CMK (cell line): ENCODE measurements around the gene HAUS3.
"Not testable (repeated sequence)": the region's sequence is repeated elsewhere in the genome, so short reads cannot be mapped to it uniquely, and the experiment has no call there.

Experiments
- DNase-seq: peaks from one replicate; pipeline ENCODE4 v3.0.0-alpha.2; 2010; ENCODE audit warnings: low read depth

Gene HAUS3

DNA sequence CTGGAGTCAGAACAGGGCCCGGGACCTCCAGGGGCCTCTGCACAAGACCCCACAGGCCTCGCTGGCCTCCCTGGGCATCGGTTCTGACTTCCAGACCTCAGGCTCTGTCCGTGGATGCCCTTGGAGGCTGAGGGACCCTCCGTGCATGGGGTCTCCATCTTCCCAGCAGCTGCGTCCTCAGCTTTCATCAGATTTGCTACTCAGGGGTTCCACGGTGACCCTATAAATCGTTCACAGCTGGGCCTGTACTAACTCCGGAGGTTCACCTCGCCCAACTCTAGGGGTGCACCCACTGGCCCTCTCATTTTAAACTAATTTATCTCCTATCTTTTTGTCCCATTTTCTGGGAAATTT is 33.1 kb upstream of the HAUS3 start:
- not testable (repeated sequence) for DNase-seq

GRCh38 chr4:2274320-2275043 is 32.6 kb upstream of the HAUS3 start:
- no peak for DNase-seq

DNA sequence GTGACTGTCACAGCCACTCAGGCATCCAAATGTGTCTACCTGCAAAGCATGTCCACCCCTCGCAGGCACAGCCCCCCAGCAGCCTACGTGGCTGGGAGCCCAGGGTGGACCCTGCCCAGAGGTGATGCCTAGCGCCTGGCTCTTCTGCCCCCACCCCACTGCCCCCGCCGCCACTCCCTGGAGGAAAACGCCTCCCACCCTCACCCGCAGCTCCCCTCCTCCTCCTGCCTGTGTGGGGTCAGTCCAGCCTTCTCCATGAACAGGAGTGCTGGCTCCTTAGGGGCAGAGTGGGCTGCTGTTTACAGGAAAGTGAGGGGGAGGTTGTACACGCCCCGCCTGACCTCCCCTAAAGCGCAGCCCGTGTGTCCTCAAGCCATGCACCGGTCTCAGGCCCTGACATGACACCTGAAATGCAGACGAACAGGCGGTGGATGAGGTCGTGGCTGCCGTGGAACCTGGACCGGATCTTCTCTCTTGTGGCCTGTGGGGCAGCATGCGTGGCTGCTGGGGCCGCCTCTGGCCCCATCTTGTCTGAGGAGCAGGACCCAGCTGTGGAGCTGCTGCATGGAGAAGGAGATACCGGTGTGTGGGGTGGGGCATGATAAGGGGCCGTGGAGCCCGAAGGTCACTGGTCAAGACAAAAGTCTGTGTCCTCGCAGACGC is 31.9 kb upstream of the HAUS3 start:
- no peak for DNase-seq

DNA sequence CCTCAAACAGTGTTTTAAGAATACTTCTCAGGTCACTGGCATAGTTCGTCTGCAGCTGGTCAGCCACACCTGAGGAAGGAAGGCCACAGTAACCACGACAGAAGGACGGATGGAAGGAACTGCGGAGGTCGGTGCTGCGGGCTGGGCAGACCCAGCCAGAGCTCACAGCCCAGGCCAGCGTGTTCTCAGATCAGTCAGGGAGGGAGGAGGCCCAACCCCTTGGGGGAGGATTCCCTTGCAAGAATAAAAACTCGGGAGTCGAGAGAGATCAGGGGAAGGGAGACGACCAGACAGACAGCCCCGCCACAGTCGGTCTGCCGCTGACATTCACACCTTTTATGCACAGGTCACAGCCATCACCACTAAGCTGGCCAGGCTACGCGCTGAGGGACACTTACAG is 31.3 kb upstream of the HAUS3 start:
- no peak for DNase-seq

DNA sequence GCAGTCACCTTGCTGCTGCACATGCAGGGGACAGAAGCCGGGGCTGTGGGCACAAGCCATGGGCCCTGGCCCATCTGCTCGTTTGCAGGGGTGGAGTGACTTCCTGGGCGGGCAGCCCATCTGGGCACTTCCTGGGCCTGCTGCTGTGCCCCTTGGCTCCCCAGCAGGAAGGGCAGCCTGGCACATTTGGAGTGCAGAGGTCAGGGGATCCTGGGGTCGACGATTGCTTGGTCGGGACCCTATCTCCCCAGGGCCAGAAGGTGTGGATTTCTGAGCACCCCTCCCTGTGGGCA is 30.9 kb upstream of the HAUS3 start:
- no peak for DNase-seq

DNA sequence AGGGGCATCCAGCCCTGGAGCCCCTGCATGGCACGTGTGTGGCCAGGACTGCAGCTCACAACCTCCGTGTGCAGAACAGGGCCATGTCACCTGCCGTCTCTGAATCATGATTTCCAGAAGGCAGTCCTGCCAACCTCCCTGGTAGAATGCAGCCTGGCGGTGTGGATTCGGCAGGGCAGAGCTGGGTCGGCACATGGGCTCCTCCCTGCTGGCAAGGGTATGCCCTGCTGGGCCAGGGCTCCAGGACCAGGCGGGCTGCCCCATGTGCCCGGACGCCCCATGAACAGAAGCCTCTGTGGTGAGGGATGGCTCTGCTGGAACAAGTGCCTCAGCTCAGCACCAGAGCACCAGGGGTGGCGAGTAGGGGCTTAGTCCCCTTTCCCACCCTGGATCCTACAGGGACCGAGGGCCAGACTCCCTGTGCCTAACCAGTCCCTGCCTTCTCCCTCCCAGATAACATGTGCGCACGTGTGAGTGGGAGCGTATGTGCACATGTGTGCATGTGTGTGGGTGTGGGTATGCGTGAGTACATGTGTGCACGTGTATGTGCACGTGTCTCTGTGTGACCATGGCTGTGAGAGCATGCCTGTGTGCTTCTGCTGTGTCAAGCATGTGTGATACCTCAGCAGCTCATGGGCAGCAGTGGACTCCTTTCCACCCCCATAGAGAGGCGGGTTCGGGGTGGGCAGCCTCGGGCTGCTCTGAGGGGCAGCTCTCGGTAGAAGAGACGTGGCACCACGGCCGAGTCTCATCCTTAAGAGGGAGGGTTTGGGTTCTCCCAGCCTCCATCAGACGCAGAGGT is 30.3 kb upstream of the HAUS3 start:
- no peak for DNase-seq

GRCh38 chr4:2271279-2272025 is 29.5 kb upstream of the HAUS3 start:
- no peak for DNase-seq

DNA sequence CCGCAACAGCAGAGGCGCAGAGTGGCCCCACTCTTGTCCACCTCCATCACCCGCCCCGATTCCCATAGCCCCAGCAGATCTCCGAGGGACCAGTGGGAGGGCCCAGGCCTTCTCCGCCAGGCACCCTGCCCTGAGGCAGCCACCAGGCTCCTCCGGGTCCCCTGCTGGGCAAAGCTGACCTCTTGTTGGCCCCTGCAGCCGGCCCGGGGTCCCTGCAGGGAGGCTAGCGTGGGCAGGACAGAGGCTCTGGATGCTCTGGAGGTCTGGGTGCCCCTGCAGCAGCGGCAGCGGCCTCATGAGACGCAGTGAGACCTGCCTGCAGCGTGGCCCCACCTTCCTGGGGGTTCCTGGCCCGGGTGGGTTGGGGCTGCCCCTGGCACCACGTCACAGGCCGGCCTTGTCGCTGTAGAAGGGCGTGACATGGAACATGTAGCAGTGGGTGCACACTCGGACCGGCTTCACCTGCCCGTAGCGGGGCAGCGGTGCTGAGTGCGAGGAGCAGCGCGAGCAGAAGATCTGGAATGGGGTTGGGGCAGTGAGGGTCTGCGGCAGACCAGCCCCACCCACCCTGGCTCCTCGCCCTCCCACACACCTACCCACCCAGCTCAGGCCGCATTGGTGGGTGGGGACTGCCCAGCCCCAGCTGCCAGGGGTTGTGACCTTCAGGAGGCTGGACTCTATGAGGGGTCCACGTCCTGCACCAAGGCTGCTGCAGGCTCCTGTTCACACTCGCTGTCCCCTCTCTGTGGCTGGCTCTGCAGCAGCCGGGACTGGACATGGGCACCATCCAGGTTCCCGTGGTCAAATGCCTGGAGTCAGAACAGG is 28.6 kb upstream of the HAUS3 start:
- DNase-seq = no peak

GRCh38 chr4:2269618-2270163 is 27.8 kb upstream of the HAUS3 start:
- DNase-seq = no peak

DNA sequence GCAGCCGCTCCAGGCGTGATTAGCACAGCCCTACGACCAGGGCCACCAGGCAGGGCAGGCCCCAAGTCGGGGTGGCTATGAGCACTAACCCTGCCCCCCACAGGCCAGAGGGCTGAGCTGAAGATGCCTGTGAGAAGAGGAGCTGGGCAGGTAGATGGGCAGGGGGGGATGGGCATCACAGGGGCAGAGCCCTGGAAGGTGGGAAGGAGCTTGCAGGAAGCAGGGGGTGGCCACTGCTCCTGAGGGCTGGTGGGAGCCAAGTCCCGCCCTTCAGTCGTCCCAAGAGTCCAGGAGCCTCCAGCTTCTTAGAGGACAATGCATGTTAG is 27.2 kb upstream of the HAUS3 start:
- no peak for DNase-seq

DNA sequence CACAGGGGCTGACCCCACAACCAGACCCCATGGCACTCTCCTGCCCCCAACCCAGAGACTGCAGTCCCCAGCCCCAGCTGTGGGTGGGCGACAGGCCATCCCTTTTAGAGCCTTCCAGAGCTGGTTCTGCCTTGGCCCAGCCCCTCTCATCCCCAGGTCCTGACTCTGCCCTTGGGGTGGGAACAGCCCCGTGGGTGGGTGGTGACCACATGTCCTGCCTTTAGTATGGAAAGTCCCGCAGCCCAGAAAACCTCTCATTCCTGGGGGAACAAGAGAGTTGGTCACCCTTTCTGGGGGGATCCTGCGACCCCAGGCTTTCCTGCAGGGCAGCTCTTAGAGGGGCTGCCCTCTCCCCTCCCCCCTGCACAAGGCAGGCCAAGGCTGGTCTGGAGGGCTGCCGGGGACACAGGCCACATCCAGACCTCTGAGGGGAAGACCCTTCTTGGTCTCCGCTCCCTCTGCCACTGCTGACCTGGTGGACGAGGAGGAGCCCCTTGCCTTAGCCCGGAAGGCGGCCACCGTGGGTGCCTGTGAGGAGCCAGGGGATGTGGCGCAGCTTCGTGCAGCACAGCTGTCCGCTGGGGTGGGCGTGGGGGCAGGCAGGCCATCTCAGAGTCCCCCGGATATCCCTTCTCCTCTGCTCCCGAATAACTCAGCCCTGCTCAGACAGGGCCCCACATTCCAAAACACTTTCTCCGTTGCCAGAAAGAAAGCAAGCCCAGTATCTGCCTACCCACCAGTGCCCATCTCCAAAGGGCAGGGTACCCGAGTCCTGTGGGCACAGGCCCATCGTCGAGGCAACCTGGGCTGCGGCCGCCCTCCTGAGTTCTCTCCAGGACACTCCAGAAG is 26.7 kb upstream of the HAUS3 start:
- DNase-seq = no peak

DNA sequence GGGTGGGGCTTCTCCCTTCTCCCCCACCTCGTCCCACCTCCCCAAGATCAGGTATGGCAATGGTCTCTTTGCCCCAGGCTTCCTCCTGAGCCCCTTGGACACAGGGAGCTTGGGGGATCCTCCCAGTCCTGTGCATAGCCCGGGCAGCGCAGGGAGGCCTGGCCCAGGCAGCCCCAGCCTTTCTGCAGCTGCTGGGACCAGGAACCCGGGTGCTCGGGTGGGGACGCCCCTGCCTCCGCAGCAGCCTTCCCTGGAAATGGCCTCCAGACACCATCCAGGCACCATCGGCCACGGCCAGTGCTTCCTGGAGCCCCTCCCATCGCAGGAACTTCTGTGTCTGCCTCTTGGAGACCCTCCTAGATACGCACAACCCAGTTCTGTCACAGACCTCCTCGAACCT is 25.9 kb upstream of the HAUS3 start:
- no peak for DNase-seq

GRCh38 chr4:2267320-2267811 is 25.4 kb upstream of the HAUS3 start:
- no peak for DNase-seq

DNA sequence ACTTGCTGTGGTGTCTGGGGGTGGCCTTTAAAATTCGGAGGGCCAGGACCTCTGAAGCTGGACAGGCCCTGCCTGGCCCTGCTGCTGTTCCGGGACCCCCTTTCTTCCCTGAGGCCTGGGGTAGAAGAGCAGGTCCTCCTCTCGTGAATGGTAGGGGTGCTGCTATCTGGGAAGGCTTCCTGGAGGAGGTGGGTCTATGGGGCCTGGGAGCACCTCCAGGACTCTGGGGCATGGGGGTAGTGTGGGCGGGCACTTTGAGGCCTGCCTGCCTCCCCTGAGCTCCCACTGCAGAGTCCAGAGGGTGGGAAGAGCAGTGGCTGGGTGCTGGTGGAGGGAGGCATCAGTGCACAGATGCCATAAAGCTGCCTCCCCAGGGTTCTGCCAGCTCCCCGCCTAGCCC is 24.9 kb upstream of the HAUS3 start:
- DNase-seq = no peak

DNA sequence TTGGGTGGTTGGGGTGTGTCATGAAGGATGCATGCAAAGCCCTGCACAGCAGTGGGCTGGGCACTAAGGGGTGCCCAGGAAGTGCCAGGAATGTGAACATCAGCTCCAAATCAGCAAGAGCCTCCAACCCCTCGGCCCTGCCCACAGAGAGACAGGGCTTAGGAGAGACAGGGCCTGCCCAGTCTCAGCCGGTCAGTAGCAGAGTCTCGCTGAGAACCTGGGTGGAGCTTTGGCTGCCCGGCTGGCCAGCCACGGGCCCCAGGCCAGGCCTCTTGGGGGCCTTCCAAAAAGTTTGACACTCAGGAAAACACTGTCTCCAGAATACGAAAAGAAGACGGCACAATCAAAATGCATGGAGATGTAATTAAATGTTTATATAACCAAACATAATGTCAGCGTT is 24.3 kb upstream of the HAUS3 start:
- no peak for DNase-seq

- no peak for DNase-seq
Measured at GRCh38 chr4:2265113-2266110, 23.5 kb upstream of the HAUS3 start.

- no peak for DNase-seq
Measured at GRCh38 chr4:2264481-2265041, 22.6 kb upstream of the HAUS3 start.

DNA sequence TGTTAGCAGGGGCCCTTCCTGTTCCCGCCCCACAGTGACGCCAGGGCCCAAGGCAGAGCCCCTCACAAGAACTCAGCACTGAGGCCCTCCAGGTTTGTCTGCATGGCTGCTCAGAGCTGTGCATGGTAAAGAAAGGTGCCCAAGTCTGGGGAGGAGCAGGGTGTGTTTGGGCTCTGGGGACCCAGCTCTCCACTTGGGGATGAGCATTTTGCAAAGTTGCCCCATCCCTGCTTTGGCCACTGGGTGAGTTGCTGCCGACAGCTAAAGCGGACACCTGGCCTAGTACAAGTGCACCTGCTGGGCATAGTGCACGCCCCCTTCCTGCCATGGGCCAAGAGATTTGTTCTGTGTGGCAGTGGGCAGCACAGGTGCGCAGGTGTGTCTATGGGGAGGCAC is 22.0 kb upstream of the HAUS3 start:
- DNase-seq = no peak

DNA sequence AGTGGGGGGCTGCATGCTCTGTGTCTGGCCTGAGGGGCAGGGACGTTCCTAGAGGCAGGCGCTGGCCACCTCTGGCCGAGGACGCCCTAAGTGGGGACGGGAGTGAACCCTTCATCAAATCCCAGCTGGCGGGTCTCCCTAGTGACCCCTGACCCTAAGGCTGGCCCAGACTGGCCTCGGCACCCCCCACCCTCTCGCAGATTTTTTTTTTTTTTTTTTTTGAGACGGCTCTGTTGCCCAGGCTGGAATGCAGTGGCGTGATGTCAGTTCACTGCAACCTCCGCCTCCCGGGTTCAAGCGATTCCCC is 21.0 kb upstream of the HAUS3 start:
- DNase-seq = no peak
